Measurements from ENCODE around the gene ZBTB43. TPM values are rescaled to one million over a fixed set of nuclear protein-coding genes. Genes with fewer than 3 reads are reported as not detected.

Gene ZBTB43
- total and polyA plus RNA-seq, 4 donors, result 4.6 to 64.3 (median 14.5) TPM

GRCh38 chr9:126856326-126856877, 51.6 kb downstream of the ZBTB43 start:
- no peaks in the 10 kb centered on the region for H3K36me3 ChIP-seq (ENCODE audit: control insufficient read depth in 4 of 4, insufficient read depth in 4 of 4, low read length in 4 of 4)
- H3K27me3 ChIP-seq (ENCODE audit: control insufficient read depth in 3 of 3, insufficient read depth in 3 of 3, low read length in 2 of 3), result peaks cover 0 to 4% (median 3%) of the 10 kb centered on the region in 3 donors
- no peak overlapping the region for H3K9ac ChIP-seq (ENCODE audit: insufficient read depth in 1 of 2, low read length in 2 of 2)
- H3K27ac ChIP-seq (ENCODE audit: low read depth in 1 of 2, low read length in 1 of 2), result no peak overlapping the region
- WGBS, 2 donors, result 79 to 84% methylated on average over 6 of the region's 6 CpGs
- DNase-seq (no peak), ATAC-seq (ENCODE audit: insufficient read depth, low FRiP score) (no peak)
- H3K9me3 ChIP-seq (ENCODE audit: control insufficient read depth in 4 of 4, insufficient read depth in 3 of 4, low read length in 3 of 4), result no peaks in the 10 kb centered on the region
- no peak for TF ChIP-seq CTCF (IDR thresholded peaks at IDR 0.05; ENCODE audit: control extremely low read depth, extremely low read depth)
- no peak overlapping the region for H3K4me3 ChIP-seq
- H3K4me1 ChIP-seq (ENCODE audit: control insufficient read depth in 5 of 5, insufficient read depth in 5 of 5, low read length in 5 of 5), result peaks cover 0 to under 1% (median 0%) of the 10 kb centered on the region in 5 donors

GRCh38 chr9:126857261-126857960, 52.6 kb downstream of the ZBTB43 start:
- ATAC-seq (ENCODE audit: insufficient read depth, low FRiP score) (no peak), DNase-seq (peak in 1 of 3 donors; percentile 30)
- Histone ChIP-seq H3K9me3 (ENCODE audit: control insufficient read depth in 4 of 4, insufficient read depth in 3 of 4, low read length in 3 of 4) (no peaks in the 10 kb centered on the region), H3K4me1 (ENCODE audit: control insufficient read depth in 5 of 5, insufficient read depth in 5 of 5, low read length in 5 of 5) (peaks cover 3 to 11% (median 9%) of the 10 kb centered on the region in 5 donors), H3K27me3 (ENCODE audit: control insufficient read depth in 3 of 3, insufficient read depth in 3 of 3, low read length in 2 of 3) (peaks cover 0 to 4% (median 0%) of the 10 kb centered on the region in 3 donors), H3K36me3 (ENCODE audit: control insufficient read depth in 4 of 4, insufficient read depth in 4 of 4, low read length in 4 of 4) (no peaks in the 10 kb centered on the region), H3K9ac (ENCODE audit: insufficient read depth in 1 of 2, low read length in 2 of 2) (no peak overlapping the region), H3K4me3 (no peak overlapping the region), H3K27ac (ENCODE audit: low read depth in 1 of 2, low read length in 1 of 2) (no peak overlapping the region)
- 70 to 86% methylated on average over 8 of the region's 8 CpGs for WGBS, 2 donors
- no peak for TF ChIP-seq CTCF (IDR thresholded peaks at IDR 0.05; ENCODE audit: control extremely low read depth, extremely low read depth)

- H3K36me3 ChIP-seq (ENCODE audit: control insufficient read depth in 4 of 4, insufficient read depth in 4 of 4, low read length in 4 of 4), result peaks cover 0 to 1% (median 0%) of the 10 kb centered on the region in 4 donors
- ATAC-seq (ENCODE audit: insufficient read depth, low FRiP score), result no peak
- no peak for TF ChIP-seq CTCF (IDR thresholded peaks at IDR 0.05; ENCODE audit: control extremely low read depth, extremely low read depth)
- H3K27ac ChIP-seq (ENCODE audit: low read depth in 1 of 2, low read length in 1 of 2), result no peak overlapping the region
- H3K9ac ChIP-seq (ENCODE audit: insufficient read depth in 1 of 2, low read length in 2 of 2), result no peak overlapping the region
- no peak overlapping the region for H3K4me3 ChIP-seq
- no peak for DNase-seq
- no peaks in the 10 kb centered on the region for H3K9me3 ChIP-seq (ENCODE audit: control insufficient read depth in 4 of 4, insufficient read depth in 3 of 4, low read length in 3 of 4)
- H3K4me1 ChIP-seq (ENCODE audit: control insufficient read depth in 5 of 5, insufficient read depth in 5 of 5, low read length in 5 of 5), result peaks cover 3 to 22% (median 11%) of the 10 kb centered on the region in 5 donors
- H3K27me3 ChIP-seq (ENCODE audit: control insufficient read depth in 3 of 3, insufficient read depth in 3 of 3, low read length in 2 of 3), result no peaks in the 10 kb centered on the region
- 91 to 94% methylated on average over 2 of the region's 2 CpGs for WGBS, 2 donors
Observed at GRCh38 chr9:126859111-126859510, 54.3 kb downstream of the ZBTB43 start.
